Mesenchymal stem cell (in vitro differentiated cells and primary cell): ENCODE data around the gene RASA3.
A peak's percentile ranks its signal among the peaks of the same experiment; 100 is the strongest.

Experiments used
- DNase-seq: peaks from one replicate; pipeline ENCODE4 v3.0.0-alpha.2; 2013
- H2AFZ ChIP-seq: one replicate; pipeline ENCODE4 v1.6.1; 2013; ENCODE audit warnings: low read depth, mild to moderate bottlenecking, control low read depth, inconsistent platforms, low read length, moderate library complexity
- H2AK5ac ChIP-seq: 2 replicates; pipeline ENCODE4 v1.6.1; 2013; ENCODE audit warnings: low read length, moderate library complexity, mild to moderate bottlenecking, inconsistent platforms; ENCODE audit not compliant: severe bottlenecking
- H2BK120ac ChIP-seq: one replicate; pipeline ENCODE4 v1.6.1; 2013; ENCODE audit warnings: low read depth, mild to moderate bottlenecking, inconsistent platforms, low read length, moderate library complexity
- H2BK12ac ChIP-seq, 2 experiments: one replicate each; pipeline ENCODE4 v1.6.1; 2013; ENCODE audit warnings: inconsistent platforms in 2 of 2, low read length in 2 of 2, mild to moderate bottlenecking in 2 of 2, moderate library complexity in 2 of 2, control low read depth in 1 of 2
- H2BK15ac ChIP-seq: one replicate; pipeline ENCODE4 v1.6.1; 2013; ENCODE audit warnings: mild to moderate bottlenecking, low read depth, inconsistent platforms; ENCODE audit not compliant: poor library complexity, severe bottlenecking
- H2BK5ac ChIP-seq: 2 replicates; pipeline ENCODE4 v1.6.1; 2013; ENCODE audit warnings: low read depth, mild to moderate bottlenecking, low read length, control low read depth, inconsistent platforms; ENCODE audit not compliant: poor library complexity, severe bottlenecking
- H3K14ac ChIP-seq, 2 experiments: one replicate each; pipeline ENCODE4 v1.6.1; 2013; ENCODE audit warnings: inconsistent platforms in 2 of 2, low read length in 2 of 2, control low read depth in 1 of 2, mild to moderate bottlenecking in 1 of 2, moderate library complexity in 1 of 2
- H3K18ac ChIP-seq, 2 experiments: one replicate each; pipeline ENCODE4 v1.6.1; 2013; ENCODE audit warnings: inconsistent platforms in 2 of 2, low read length in 2 of 2, control low read depth in 1 of 2, low read depth in 1 of 2, mild to moderate bottlenecking in 1 of 2
- H3K23ac ChIP-seq, 2 experiments: one replicate each; pipeline ENCODE4 v1.6.1; 2013; ENCODE audit warnings: inconsistent platforms in 2 of 2, low read length in 2 of 2, mild to moderate bottlenecking in 2 of 2, moderate library complexity in 2 of 2, control low read depth in 1 of 2
- H3K27ac ChIP-seq: 2 replicates; pipeline ENCODE4 v1.5.1; 2013; ENCODE audit warnings: mild to moderate bottlenecking, moderate library complexity, low read length, control low read depth, inconsistent platforms; ENCODE audit not compliant: poor library complexity, severe bottlenecking
- H3K27me3 ChIP-seq, 2 experiments: 2 replicates each; pipeline versions ENCODE4 v1.6.1 to v1.7.0; 2013; ENCODE audit warnings: low read length in 2 of 2, mild to moderate bottlenecking in 2 of 2, moderate library complexity in 2 of 2, control low read depth in 1 of 2, inconsistent platforms in 1 of 2; ENCODE audit not compliant: control insufficient read depth in 1 of 2, insufficient read depth in 1 of 2
- H3K36me3 ChIP-seq, 2 experiments: 2 replicates each; pipeline versions ENCODE4 v1.6.1 to v1.7.0; 2013; ENCODE audit warnings: low read length in 2 of 2, control low read depth in 1 of 2, inconsistent platforms in 1 of 2, low read depth in 1 of 2, mild to moderate bottlenecking in 1 of 2; ENCODE audit not compliant: insufficient read depth in 2 of 2, control insufficient read depth in 1 of 2
- H3K4ac ChIP-seq, 2 experiments: one replicate each; pipeline ENCODE4 v1.6.1; 2013; ENCODE audit warnings: inconsistent platforms in 2 of 2, low read length in 2 of 2, mild to moderate bottlenecking in 2 of 2, moderate library complexity in 2 of 2, control low read depth in 1 of 2, low read depth in 1 of 2
- H3K4me1 ChIP-seq: 2 replicates; pipeline ENCODE4 v1.6.1; 2013; ENCODE audit warnings: low read depth, low read length, control low read depth; ENCODE audit not compliant: control insufficient read depth, insufficient read depth
- H3K4me2 ChIP-seq: 2 replicates; pipeline ENCODE4 v1.6.1; 2013; ENCODE audit warnings: low read length, mild to moderate bottlenecking, inconsistent platforms; ENCODE audit not compliant: poor library complexity, severe bottlenecking
- H3K4me3 ChIP-seq, 2 experiments: 2 replicates each; pipeline versions ENCODE4 v1.5.1 to v1.7.0; 2013; ENCODE audit warnings: low read length in 2 of 2, mild to moderate bottlenecking in 2 of 2, control low read depth in 1 of 2, low read depth in 1 of 2; ENCODE audit not compliant: insufficient read depth in 1 of 2
- H3K79me1 ChIP-seq: replicated peaks from 2 replicates; pipeline ENCODE4 v1.6.1; 2013; ENCODE audit warnings: mild to moderate bottlenecking, control low read depth, low read length, inconsistent platforms; ENCODE audit not compliant: poor library complexity, severe bottlenecking
- H3K9ac ChIP-seq: 2 replicates; pipeline ENCODE4 v1.7.0; 2013; ENCODE audit warnings: mild to moderate bottlenecking, low read length, moderate library complexity
- H3K9me3 ChIP-seq: 2 replicates; pipeline ENCODE4 v1.7.0; 2013; ENCODE audit warnings: mild to moderate bottlenecking, low read length; ENCODE audit not compliant: control insufficient read depth
- H4K8ac ChIP-seq: one replicate; pipeline ENCODE4 v1.6.1; 2013; ENCODE audit warnings: inconsistent platforms, mild to moderate bottlenecking, low read length, moderate library complexity
- H4K91ac ChIP-seq: one replicate; pipeline ENCODE4 v1.6.1; 2013; ENCODE audit warnings: mild to moderate bottlenecking, low read length, inconsistent platforms
- WGBS: methylation state at CpG from one replicate; pipeline ENCODE4 v1.1.7; 2013; ENCODE audit warnings: mixed read lengths; 5-methylcytosine and 5-hydroxymethylcytosine counted together

Gene RASA3

DNA sequence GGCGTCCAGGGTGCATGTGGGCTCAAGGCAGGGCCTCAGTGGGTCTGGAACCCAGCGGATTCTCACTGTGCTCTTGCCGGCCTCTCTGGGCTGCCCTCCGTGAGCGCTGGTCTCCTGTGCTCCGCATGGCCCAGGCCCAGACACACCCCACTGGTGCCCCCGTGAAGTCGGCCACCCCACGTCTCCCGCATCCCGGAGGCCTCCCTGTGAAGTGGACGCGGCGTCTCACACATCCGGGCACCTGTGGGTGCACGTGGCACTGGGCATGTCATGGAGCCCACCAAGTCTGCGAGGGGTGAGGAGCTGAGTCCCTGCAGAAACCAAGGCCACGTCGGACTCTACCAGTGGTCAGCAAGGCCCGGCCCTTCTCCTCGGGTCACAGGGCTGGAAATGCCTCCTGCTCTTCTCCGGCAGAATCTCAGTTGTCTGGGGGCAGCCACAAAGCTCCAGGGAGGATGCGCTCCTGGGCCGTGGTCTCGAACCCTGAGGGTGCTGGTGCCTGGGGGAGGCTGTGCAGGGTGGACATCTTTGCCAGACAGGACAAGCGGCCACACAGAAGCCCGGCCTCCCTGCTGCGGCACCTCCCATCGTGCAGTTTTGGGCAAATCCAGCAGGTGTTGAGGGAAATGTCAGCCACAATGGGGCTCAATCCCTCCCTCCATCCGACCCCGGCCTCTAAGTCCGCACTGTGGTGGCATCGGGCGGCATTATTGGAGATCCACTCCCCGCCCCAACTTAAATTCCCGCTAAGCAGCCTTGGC, 160.8 kb downstream of the RASA3 start:
- peak overlapping the region; percentile 36 for H3K9ac ChIP-seq
- peak overlapping the region; percentile 7 for H4K8ac ChIP-seq
- H3K18ac ChIP-seq = no peak overlapping the region
- H3K23ac ChIP-seq = no peak overlapping the region
- H3K27me3 ChIP-seq = no peaks in the 10 kb centered on the region
- H3K27ac ChIP-seq = no peak overlapping the region
- no peak overlapping the region for H2BK15ac ChIP-seq
- no peak overlapping the region for H3K14ac ChIP-seq
- no peak overlapping the region for H2BK12ac ChIP-seq
- no peak overlapping the region for H2BK5ac ChIP-seq
- H3K79me1 ChIP-seq = peaks cover 39% of the 10 kb centered on the region
- H2AFZ ChIP-seq = no peak overlapping the region
- peaks cover 15% of the 10 kb centered on the region for H3K4me1 ChIP-seq
- H3K4me3 ChIP-seq = peak overlapping the region in 1 of 2 experiments; percentile 11
- H3K36me3 ChIP-seq = peaks cover 82 to 93% of the 10 kb centered on the region in 2 experiments
- 96% methylated on average over 36 of the region's 36 CpGs for WGBS
- H3K9me3 ChIP-seq = no peaks in the 10 kb centered on the region
- H3K4me2 ChIP-seq = no peak overlapping the region
- no peak overlapping the region for H2BK120ac ChIP-seq
- no peak for DNase-seq
- no peak overlapping the region for H4K91ac ChIP-seq
- H2AK5ac ChIP-seq = no peak overlapping the region
- H3K4ac ChIP-seq = no peak overlapping the region

DNA sequence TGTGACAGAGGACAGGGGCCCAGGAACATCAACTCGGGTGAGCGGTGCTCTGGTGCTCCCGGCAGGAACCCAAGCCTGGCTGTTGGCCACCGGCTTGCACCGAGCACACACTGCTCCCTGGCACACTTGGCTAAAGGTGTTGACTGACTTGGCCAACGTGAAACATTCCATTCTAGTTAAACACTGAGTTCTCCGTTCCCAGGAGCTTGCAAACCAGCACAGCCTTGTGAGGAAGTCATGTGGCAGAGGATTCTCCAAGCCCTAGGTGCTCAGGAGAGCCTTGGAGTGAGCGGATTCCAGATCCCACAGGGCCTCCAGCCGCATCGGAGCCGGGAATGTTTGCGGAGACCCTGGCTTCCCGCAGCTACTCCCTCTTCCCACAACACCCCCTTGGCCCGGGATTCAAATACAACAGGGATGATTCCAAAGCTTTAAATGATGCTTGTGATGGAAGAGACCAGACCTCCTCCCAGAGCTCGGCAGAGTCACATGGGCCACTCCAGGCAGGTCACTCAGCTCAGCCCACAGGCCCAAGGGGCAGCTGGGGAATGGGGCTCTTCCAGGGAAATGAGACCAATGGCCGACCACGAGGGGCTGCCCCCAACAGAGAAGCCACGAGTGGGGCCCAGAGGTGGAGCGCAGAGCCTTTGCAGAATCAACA, 161.5 kb downstream of the RASA3 start:
- H3K9ac ChIP-seq = peak overlapping the region; percentile 36
- H3K4ac ChIP-seq = no peak overlapping the region
- H3K79me1 ChIP-seq = peaks cover 36% of the 10 kb centered on the region
- H3K9me3 ChIP-seq = no peaks in the 10 kb centered on the region
- DNase-seq = no peak
- no peak overlapping the region for H3K27ac ChIP-seq
- no peak overlapping the region for H2BK15ac ChIP-seq
- H2BK12ac ChIP-seq = no peak overlapping the region
- peaks cover 89 to 90% of the 10 kb centered on the region in 2 experiments for H3K36me3 ChIP-seq
- H3K18ac ChIP-seq = no peak overlapping the region
- no peaks in the 10 kb centered on the region for H3K27me3 ChIP-seq
- no peak overlapping the region for H3K14ac ChIP-seq
- no peak overlapping the region for H2AFZ ChIP-seq
- H3K4me3 ChIP-seq = no peak overlapping the region
- peaks cover 12% of the 10 kb centered on the region for H3K4me1 ChIP-seq
- no peak overlapping the region for H3K4me2 ChIP-seq
- no peak overlapping the region for H4K8ac ChIP-seq
- no peak overlapping the region for H2BK5ac ChIP-seq
- no peak overlapping the region for H4K91ac ChIP-seq
- no peak overlapping the region for H3K23ac ChIP-seq
- H2BK120ac ChIP-seq = no peak overlapping the region
- H2AK5ac ChIP-seq = no peak overlapping the region
- WGBS = 93% methylated on average over 19 of the region's 19 CpGs

DNA sequence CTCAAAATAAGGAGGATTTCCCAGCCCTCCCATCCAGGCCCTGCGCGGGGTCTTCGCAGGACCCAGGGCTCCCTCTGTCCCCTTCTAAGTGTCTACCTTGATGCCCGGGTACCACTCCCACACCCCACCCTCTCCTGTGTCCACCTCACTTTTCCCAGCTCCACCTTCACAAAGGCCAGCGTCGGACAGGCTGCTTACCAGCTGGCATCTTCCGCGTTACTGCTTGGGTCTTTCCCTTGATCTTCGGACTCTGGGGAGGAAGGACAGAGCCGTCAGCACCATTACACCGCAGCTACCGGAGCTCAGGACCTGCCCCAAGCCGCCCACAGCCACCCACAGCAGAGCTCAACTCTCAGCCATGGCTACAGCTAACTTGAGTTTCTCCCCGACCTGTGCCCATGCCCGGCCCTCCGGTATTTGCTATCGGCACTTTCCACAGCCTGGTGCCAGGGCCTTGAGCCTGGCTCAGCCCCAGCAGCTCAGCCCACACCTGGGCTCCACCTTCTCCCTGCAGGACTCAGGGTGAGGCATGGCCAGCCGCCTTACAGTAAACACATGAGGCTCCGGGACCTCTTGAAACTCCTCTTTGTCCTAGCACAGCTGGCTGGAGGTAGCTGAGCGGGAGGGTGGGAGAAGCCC, 162.3 kb downstream of the RASA3 start:
- Histone ChIP-seq H2BK15ac (no peak overlapping the region), H3K23ac (no peak overlapping the region), H3K4me2 (no peak overlapping the region), H2BK12ac (no peak overlapping the region), H3K18ac (no peak overlapping the region), H3K4me1 (peaks cover 12% of the 10 kb centered on the region), H4K8ac (no peak overlapping the region), H2BK5ac (no peak overlapping the region), H3K9ac (no peak overlapping the region), H3K14ac (no peak overlapping the region), H2AK5ac (no peak overlapping the region), H3K79me1 (peaks cover 30% of the 10 kb centered on the region), H2AFZ (no peak overlapping the region), H2BK120ac (no peak overlapping the region), H3K27ac (no peak overlapping the region), H3K36me3 (peaks cover 82 to 89% of the 10 kb centered on the region in 2 experiments), H3K9me3 (no peaks in the 10 kb centered on the region), H3K4me3 (no peak overlapping the region), H4K91ac (no peak overlapping the region), H3K4ac (no peak overlapping the region), H3K27me3 (no peaks in the 10 kb centered on the region)
- WGBS = 97% methylated on average over 20 of the region's 20 CpGs
- no peak for DNase-seq

DNA sequence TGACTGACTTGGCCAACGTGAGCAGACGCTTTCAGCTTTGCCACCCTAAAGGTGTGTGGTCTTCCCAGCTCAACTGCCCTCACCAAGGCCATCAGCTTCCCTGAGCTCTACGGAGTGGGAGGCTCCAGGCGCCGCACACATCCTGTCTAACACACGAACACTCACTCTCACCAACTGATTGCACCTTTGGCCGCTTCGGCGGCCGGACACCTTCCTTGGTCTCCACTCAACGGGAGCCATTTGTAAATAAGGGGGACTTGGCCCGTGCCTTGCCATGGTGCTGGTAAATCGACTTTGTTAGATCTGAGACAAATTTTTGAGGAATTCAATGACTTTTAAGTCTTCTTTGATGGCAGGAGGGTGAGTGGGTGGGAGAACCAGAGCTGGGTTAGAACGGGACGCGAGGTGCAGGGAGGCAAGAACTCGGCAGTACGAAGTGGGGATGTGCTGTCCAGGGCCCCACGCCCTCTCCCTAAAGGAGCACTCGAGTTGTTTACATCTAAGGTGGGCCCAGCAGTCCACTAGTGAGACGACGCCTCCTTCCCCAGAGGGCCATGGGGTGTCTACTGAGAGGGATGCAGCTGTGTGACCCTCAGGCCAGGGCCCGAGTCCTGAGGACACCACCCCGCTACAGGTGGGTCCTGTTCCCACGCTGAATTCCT, 163.0 kb downstream of the RASA3 start:
- Histone ChIP-seq H2BK120ac (no peak overlapping the region), H3K4me1 (peaks cover 12% of the 10 kb centered on the region), H3K27ac (no peak overlapping the region), H4K8ac (no peak overlapping the region), H3K18ac (no peak overlapping the region), H3K27me3 (no peaks in the 10 kb centered on the region), H3K9me3 (no peaks in the 10 kb centered on the region), H4K91ac (no peak overlapping the region), H3K4me2 (no peak overlapping the region), H3K79me1 (peaks cover 24% of the 10 kb centered on the region), H2AFZ (no peak overlapping the region), H3K4me3 (no peak overlapping the region), H2BK15ac (no peak overlapping the region), H3K36me3 (peaks cover 79 to 88% of the 10 kb centered on the region in 2 experiments), H3K14ac (no peak overlapping the region), H2AK5ac (no peak overlapping the region), H2BK5ac (no peak overlapping the region), H3K4ac (no peak overlapping the region), H3K9ac (no peak overlapping the region), H3K23ac (no peak overlapping the region), H2BK12ac (no peak overlapping the region)
- no peak for DNase-seq
- 96% methylated on average over 25 of the region's 25 CpGs for WGBS
